GM19452 (cell line): Measurements from ENCODE around the gene ZIC5.

ENCODE experiments used
- ATAC-seq: cut with Tn5 transposase; IDR thresholded peaks from one replicate; pipeline ENCODE4 v1.9.1; 2021; ENCODE audit not compliant: unreplicated experiment

The ZIC5 gene

DNA sequence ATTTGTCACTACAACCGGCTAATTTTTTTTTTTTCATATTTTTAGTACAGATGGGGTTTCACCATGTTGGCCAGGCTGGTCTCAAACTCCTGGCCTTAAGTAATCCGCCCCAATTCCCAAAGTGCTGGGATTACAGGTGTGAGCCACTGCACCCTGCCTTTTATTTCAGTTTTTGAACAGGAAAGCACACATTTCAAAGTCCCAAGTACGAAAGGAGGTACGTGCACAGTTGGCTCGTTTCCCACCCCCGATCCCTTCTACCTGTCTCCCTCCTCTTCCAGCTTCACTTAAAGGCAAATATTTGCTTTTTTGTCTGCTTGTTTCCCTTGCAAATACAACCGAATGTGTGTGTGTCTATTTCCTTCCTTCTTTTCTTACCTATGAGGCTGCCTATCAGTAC lies 30.5 kb downstream of the ZIC5 start:
- ATAC-seq, result no peak

- no peak for ATAC-seq
These were observed 32.9 kb downstream of the ZIC5 start for GRCh38 chr13:99938635-99939034.

DNA sequence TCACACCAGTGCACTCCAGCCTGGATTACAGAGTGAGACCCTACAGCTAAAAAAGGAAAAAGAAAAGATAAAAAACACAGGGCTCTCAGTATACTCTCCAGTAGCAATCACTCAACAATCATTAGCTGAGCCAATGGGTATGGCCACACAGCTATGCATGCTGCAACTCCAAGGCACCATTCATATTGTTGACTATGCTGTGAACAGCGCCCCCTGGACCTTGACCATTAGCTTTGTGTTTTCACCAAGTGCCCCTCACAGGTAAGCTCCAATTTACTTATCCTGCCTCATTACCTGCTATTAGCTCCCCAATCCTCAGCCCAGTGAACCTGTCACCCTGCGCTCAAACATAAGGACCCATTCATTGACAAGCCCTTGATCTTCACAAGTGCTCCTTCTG lies 35.8 kb downstream of the ZIC5 start:
- ATAC-seq, result no peak

GRCh38 chr13:99932912-99933311 lies 38.7 kb downstream of the ZIC5 start:
- ATAC-seq, result no peak

DNA sequence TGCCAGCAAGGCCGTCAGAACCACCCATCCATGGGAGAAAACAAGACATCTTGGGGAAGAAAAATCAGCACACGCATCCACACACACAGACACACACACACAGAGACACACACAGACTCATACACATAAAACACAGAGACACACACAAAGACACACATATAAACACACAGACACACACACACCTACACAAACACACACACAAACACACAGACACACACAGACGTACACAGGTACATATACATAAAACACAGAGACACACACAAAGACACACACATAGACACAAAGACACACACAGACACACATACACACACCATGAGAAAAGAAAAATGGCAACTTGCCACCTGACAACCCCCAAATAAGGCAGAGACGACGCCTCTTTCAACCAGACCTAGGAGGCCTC lies 40.6 kb downstream of the ZIC5 start:
- no peak for ATAC-seq

GRCh38 chr13:99929866-99930265 lies 41.7 kb downstream of the ZIC5 start:
- no peak for ATAC-seq

GRCh38 chr13:99926014-99926731 lies 45.4 kb downstream of the ZIC5 start:
- ATAC-seq, result no peak

- ATAC-seq, result no peak
These were observed 47.5 kb downstream of the ZIC5 start for GRCh38 chr13:99923877-99924582.

DNA sequence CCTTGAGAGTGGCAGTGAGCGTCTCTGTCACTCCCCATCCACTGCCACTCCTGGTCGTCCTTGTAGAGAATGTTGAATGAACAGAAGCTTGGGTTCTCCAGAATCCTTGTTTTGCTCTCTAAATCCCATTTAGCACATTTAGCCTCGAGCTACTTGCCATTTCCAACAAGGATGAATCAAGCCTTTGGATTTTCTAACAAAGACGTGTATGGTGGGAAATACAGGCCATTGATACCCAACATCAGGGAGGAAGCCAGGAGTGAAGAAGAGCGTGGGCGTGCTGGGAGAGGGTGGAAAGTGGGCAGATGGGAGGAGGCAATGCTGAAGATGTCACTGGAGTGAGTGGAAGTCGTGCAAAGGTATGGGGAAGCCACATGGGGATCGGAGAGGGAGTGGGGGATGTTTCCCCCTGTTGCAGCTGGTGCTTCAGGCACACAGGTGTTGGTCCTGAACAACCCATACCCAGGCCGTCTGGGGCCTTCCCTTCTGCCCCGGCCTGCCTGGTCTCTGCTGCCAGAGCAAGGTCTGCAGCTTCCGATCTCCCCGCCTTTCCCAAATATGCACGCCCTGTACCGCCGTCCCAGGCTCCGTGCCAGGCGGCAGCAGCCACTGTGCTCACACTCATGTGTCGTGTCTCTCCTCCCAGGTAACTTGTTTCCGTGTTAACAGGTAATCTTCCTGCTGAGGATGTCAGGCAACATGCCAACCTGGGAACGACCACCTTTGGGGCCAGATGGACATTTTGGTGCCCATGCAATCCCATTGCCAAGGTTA lies 48.7 kb downstream of the ZIC5 start:
- ATAC-seq, result no peak

DNA sequence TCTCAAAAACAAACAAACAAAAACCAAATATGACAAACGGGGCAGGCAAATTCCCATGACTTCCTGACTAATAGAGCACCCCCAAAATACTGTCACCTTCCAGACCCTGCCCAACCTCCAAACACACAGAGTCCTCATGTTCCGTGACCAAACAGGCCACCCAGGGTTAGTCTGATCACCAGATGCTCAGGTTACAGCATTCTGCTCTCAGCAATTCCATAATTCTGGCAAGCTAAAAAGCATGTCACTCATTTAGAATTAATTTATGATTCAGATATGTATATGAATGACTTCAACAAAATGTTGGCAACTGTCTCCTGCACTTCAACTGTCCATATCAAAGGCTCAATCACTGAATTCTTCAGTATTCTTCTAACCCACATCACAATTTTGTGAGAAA lies 52.4 kb downstream of the ZIC5 start:
- no peak for ATAC-seq

- ATAC-seq, result peak; percentile 86
These were observed 55.0 kb downstream of the ZIC5 start for GRCh38 chr13:99916366-99917103.

DNA sequence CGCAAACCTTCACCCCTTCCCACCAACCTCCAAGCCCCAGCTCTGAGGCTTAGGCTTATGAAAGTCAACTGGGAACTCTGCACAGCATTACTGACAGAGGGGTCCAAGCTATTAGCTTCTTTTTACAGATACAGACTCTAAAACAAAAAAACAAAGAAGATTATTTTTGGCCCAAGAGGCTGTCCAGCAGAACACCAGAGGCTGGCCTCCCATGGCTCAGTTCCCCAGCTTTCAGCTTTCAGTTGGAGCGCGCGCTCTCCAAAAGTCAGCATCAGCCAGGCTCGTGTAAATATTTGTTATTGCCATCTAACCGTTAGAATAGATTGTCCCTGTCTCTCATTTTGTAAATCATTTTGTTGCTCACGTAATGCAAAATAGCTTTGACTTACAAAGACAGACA lies 58.4 kb downstream of the ZIC5 start:
- no peak for ATAC-seq
